Brain microvascular endothelial cell (primary cell): ENCODE data around the gene ATOH1.

Experiments used
- DNase-seq: peaks from one replicate; pipeline ENCODE4 v3.0.0-alpha.2; 2020
- H3K27ac ChIP-seq: fragments of 250-450 bp; sonication (Bioruptor Pico); 2 replicates; pipeline ENCODE4 v1.5.1; 2020; ENCODE audit warnings: mild to moderate bottlenecking, moderate library complexity
- H3K27me3 ChIP-seq: fragments of 250-450 bp; sonication (Bioruptor Pico); replicated peaks from 2 replicates; pipeline ENCODE4 v1.5.1; 2020; ENCODE audit warnings: mild to moderate bottlenecking
- H3K36me3 ChIP-seq: fragments of 250-450 bp; sonication (Bioruptor Pico); replicated peaks from 2 replicates; pipeline ENCODE4 v1.5.1; 2020; ENCODE audit warnings: mild to moderate bottlenecking
- H3K4me3 ChIP-seq: 2 replicates; pipeline ENCODE4 v1.5.1; 2011; ENCODE audit warnings: low read depth, mild to moderate bottlenecking, control low read depth, low read length, moderate library complexity
- CTCF ChIP-seq: IDR thresholded peaks from 2 replicates; pipeline ENCODE4 v1.5.1; 2011; ENCODE audit warnings: low read depth, mild to moderate bottlenecking, moderate library complexity, low read length, control low read depth, inconsistent platforms; ENCODE audit errors: missing control alignments
- in situ Hi-C: cut with HindIII; loops from 2 replicates; pipeline ENCODE4 v1.10.0; 2017; ENCODE audit warnings: low sequenced_read_pairs, low pct_ligation_motif_present

ATOH1 gene

GRCh38 chr4:93829820-93830687 lies 1.5 kb downstream of the ATOH1 start:
- H3K27me3 ChIP-seq = peaks cover 75% of the 10 kb centered on the region
- DNase-seq = no peak
- no peak overlapping the region for H3K27ac ChIP-seq
- H3K4me3 ChIP-seq = no peak overlapping the region
- TF ChIP-seq CTCF = no peak
- H3K36me3 ChIP-seq = no peaks in the 10 kb centered on the region
- in situ Hi-C loops = no loop called here

- in situ Hi-C loops = no loop called here
- H3K27ac ChIP-seq = no peak overlapping the region
- peaks cover 74% of the 10 kb centered on the region for H3K27me3 ChIP-seq
- no peak for TF ChIP-seq CTCF
- no peak for DNase-seq
- no peak overlapping the region for H3K4me3 ChIP-seq
- no peaks in the 10 kb centered on the region for H3K36me3 ChIP-seq
These were observed 3.4 kb downstream of the ATOH1 start for GRCh38 chr4:93831716-93832496.

- H3K27ac ChIP-seq = no peak overlapping the region
- no peak for DNase-seq
- in situ Hi-C loops = no loop called here
- no peak overlapping the region for H3K4me3 ChIP-seq
- H3K27me3 ChIP-seq = peaks cover 54% of the 10 kb centered on the region
- H3K36me3 ChIP-seq = no peaks in the 10 kb centered on the region
- no peak for TF ChIP-seq CTCF
These were observed 5.9 kb downstream of the ATOH1 start for GRCh38 chr4:93834249-93835066.

- Histone ChIP-seq H3K27me3 (peaks cover 40% of the 10 kb centered on the region), H3K4me3 (no peak overlapping the region), H3K36me3 (no peaks in the 10 kb centered on the region), H3K27ac (no peak overlapping the region)
- TF ChIP-seq CTCF = no peak
- in situ Hi-C loops = no loop called here
- no peak for DNase-seq
These were observed 7.4 kb downstream of the ATOH1 start for GRCh38 chr4:93835929-93836328.

GRCh38 chr4:93839704-93840103 lies 11.2 kb downstream of the ATOH1 start:
- no peak overlapping the region for H3K27ac ChIP-seq
- no peaks in the 10 kb centered on the region for H3K36me3 ChIP-seq
- DNase-seq = no peak
- H3K4me3 ChIP-seq = no peak overlapping the region
- in situ Hi-C loops = no loop called here
- TF ChIP-seq CTCF = no peak
- H3K27me3 ChIP-seq = peaks cover 4% of the 10 kb centered on the region
